GM18868 (cell line): ENCODE measurements around the gene GRID2.
"Not testable (repeated sequence)": the region's sequence is repeated elsewhere in the genome, so short reads cannot be mapped to it uniquely, and the experiment has no call there.

Source experiments
- ATAC-seq: cut with Tn5 transposase; IDR thresholded peaks from one replicate; pipeline ENCODE4 v1.9.1; 2021; ENCODE audit warnings: mild to moderate bottlenecking, moderate library complexity; ENCODE audit not compliant: unreplicated experiment

GRID2 gene

DNA sequence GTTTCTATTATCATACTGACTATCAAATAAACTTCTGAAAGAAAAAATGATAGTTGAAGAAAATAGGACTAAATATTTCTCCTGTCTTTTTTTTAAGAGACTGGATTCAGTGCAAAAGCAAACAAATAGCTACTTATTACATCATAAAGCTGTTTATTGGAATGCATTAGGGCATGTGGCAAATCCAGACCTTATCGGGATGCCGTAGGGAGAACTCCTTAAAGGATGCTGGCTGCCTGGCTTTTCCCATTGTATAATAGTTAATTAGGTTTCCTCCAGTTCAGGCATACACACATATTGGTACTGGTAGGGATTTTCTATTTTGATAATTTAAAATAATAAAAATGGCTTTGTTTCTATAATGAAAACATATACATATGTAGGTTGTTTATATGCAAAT is 985.5 kb downstream of the GRID2 start:
- no peak for ATAC-seq

DNA sequence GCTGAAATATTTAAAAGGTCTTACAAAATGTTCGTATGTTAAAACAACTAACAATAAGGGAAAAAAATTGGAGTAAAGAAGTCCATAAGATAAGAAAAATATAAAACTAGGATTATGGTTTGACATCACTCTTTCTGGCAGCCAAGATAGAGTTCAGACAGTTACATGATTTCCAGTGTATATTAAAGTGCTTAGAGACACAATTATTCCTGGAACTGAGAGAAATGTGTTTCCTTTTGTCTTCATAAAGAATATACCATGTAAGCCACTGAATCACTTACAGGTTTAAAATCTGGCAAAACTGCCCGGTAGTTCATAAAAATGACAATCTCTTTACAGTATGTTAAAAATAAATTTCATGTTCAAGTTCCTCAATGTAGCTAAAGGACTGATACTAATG is 986.1 kb downstream of the GRID2 start:
- ATAC-seq: no peak

DNA sequence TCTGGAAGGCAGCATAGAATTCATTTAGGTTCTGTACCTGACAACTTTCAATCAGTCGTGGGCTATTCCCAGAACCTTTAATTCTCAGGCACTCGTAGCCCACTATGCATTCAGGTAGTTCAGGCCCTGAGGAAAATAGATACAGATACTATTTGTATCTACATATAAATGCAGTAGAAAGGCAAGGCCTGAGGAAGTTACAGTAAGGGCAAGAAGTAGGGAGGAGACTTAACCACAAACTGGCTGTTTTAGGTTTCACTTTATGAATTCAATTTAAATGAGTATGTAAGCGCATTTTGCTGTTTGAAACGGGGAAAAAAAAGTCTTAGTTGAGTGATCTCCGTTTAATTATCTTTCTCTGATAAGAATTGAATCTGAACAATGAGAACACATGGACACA is 995.4 kb downstream of the GRID2 start:
- peak; percentile 54 for ATAC-seq

DNA sequence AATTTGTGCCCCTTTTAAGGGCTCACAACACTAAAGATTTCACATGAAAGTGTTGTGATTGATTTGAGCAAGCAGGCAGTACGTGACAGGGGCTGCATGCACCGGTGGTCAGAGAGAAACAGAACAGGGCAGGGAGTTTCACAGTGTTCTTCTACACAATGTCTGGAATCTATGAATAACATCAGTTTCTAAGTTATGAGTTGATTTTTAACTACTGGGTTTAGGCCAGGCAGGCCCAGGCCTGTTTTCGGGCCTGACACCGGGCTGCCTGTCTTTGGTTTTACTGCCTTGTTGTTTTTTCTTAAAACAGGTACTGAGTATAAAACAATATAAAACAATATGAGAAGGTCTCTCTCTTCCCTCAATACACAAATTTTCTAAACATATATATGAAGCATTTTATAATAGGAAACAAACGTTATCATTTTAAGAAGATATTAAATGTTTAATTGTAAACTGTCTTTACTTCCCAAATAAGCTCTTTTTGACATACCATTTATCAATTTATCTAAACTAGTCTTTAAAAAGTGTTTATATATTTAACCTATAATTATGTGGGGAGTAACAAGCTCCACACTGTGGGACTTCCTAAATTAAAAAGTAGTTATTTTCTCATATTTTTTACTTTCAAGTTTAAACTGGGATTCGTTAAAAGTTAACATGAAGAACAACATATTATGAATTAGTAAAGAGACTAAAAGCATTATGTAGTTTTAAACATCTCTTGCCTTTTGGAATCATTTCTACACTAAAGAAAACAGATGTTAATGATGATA is 997.2 kb downstream of the GRID2 start:
- ATAC-seq: not testable (repeated sequence)

DNA sequence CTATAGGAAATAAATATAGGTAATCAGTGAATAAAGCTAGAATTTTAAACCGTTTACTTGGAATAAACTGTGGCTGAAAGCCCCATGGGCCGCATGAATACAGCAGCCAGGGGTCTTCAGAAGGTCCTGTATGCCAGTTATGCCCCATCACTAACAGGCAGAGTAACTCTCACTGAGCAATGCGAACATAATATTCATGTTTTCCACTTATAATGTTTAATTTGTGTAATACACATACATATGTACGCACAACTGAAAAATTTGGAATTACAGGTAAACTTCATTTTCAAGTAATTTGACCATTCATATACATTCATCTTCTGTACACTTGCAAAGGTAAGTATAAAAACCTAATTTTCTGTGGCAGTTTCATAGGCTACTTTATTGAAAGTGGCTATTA is 998.5 kb downstream of the GRID2 start:
- ATAC-seq: no peak

DNA sequence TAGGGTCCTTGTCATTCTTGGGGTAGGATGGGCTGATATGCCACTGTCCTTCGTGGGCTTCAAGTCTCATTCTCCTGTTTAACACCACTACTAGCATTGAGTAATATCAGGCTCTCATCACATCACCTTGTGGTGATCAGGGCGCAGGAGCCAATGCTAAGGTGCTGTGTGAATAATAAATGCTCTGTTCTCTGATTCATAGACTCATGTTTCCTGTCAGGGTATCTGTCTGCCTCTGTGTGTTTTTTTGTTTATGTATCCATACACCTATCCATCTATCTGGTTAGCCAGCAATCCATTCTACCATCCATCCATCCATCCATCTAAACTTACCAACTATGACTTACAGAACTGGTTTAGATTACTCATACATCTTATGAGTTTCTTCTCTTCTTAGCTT is 999.7 kb downstream of the GRID2 start:
- peak; percentile 48 for ATAC-seq

DNA sequence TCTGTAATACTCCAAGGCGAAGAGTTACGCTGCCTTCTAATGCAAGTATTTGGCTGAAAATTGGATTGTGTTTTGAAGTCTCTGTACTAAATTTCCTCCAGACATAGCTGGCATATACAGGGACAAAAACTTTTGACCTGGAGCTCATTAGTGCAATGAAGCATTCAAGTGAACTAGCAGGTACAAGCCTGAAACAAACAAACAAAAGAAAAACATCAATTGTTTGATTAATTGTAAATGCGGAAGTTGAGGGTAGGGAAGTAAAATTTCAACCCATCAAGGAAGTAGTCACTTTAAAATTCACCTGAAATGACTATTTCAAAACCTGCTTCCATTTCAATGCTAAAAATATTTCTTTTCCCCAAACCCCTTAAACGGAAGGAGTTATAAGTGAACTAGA is 1008.5 kb downstream of the GRID2 start:
- no peak for ATAC-seq

DNA sequence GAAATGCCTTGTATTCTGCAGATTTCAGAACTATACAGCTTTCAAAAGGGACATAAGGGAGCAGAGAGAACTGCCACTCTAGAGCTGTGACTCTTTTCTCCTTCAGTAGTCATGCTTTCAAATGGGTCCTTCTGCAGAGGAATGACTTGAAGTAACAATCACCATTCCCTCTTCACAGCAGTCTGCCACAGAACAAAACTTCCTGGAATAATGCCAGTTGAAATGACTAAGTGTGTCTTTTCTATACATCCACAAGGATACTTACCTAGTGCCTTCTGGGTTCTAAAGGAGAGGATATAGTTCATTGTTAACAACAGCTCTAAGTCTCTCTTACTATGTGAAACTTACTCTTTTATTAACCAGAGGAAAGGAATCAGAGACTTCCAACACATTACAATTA is 1009.4 kb downstream of the GRID2 start:
- no peak for ATAC-seq

DNA sequence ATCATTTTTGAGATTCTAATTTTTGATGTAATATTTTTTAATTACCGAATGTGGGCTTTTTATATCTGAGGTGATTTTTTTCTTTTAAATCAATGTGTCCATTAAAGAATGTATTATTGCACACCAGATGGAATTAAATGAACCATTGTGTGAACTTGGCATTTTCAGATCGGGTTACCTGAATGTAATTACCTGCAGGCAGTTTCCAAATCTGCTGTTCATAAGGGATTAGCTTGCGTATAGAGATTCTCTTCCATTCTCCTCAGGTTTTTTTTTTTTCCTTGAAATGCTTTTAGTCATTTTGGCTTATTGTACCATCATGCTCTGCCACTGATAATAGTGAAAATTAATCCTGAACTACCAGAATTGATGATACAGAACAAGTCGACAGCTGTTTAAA is 1013.3 kb downstream of the GRID2 start:
- no peak for ATAC-seq

DNA sequence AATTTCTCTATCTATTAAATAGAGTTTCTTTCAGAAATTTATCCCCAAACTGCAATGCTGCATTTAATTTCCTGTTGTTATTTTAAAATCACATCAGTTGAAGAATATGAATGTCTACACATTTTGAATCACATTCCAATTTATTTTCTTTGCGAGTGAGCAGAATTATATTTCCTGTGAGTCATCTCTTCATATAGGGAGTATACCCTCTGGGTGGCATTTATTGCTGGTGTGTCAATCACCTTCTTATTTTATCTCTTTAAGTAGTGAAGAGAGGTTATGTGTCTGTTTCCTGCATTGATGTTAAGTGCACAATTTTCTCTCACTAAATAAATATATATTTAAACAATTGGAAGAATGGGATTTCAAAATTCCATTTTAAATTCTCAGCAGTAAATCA is 1013.8 kb downstream of the GRID2 start:
- no peak for ATAC-seq

DNA sequence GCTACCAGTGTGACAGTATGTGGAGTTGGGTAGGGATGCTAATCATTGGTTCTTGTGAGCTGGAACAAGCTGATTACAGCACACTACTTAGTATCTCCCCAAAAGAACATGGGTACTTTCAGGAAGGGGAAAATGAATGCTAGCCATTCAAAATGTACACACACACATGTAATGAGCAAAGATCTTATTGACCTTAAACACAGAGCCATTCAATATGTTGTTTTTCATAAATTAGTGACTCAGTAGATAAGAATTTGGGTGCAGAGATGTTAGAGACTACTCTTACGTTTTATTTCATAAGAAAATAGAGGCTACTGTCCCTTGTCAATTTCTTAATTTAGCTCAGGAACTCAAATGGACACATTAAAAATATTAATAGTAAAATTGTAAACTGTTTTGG is 1015.3 kb downstream of the GRID2 start:
- ATAC-seq: no peak

DNA sequence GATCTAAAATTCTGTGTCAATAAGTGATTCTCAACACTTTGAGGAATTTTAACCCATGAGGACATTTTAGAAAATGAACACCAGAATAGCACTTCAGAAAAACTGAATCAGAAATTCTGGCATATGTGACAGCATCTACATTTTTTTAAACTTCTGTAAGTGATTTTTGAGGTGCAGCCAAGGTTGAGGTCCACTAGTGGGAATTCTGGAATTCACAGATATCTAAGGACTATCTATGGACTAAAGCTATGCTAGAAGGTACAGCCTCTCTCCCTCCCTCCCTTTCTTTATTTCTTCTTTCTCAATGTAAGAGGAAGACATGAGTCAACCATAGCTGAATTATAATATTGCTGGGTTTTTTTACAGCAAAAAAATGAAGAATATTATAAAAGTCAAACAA is 1016.6 kb downstream of the GRID2 start:
- ATAC-seq: no peak

DNA sequence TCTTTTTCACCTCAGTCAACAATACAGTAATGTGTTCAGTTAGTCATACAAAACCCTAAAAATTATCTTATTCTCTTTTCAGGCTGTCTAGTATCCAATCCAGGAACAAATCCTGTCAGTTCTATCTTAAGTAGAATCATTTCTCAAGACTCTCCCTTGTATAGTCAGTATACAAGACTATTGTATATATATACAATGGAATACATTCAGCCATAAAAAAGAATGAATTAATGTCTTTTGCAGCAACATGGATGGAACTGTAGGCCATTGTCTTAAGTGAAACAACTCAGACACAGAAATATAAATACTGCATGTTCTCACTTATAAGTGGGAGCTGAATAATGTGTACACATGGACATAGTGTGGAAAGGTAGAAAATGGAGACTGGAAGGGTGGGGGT is 1023.6 kb downstream of the GRID2 start:
- ATAC-seq: no peak

DNA sequence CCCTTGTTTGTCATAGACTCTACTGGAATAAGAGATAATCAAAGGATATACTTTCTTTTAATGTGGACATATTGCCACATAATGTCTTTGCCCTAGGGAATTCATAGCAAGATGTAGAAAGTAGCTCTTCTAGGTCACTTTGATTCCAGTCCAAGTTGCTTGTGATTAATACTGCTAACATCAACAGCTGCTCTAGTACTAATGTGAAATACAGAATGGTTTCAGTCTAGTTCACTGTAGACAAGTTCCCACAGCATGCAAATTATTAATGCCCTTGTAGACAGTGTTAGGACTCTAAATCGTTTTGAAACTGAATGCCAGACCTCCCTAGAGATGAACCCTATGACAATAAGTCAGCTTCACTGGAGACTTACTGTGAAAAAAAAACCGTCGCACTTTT is 1030.2 kb downstream of the GRID2 start:
- peak; percentile 57 for ATAC-seq

DNA sequence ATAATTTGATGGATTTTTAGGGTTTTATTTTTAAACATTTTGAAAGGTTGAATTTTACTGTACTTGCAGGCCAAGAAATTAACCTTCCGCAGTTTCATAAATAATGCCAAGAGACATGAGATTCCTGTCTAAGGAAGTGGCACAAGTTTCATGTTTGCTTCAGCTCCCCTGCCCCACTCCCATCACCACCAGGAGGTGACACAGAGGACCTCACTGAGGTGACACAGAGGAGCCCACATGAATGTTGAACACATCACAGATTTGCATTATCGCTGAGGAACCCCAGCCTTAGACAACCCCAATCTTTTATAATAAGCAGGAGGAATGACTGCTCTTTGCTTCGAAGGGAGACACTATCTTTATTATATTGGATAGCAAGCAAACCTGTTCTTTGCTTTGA is 1033.4 kb downstream of the GRID2 start:
- ATAC-seq: no peak

DNA sequence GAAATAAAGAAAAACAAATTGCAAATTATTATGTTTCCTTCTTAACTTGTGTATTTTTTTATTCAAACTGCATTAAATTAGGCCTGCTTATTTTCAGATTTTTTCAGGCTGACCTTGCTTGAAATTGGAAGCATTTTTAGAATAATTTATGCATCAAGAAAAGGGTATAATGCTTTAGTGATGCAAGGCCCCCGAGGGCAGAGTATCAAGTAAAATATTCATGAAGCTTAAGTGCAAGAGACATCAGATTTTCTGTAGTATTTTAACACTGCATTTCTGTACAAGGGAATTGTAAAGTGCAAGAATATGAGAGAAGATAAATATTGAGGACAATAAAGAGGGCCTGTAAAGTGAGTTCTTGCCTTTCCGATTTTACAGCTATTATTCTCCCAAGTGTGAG is 1039.0 kb downstream of the GRID2 start:
- ATAC-seq: no peak

DNA sequence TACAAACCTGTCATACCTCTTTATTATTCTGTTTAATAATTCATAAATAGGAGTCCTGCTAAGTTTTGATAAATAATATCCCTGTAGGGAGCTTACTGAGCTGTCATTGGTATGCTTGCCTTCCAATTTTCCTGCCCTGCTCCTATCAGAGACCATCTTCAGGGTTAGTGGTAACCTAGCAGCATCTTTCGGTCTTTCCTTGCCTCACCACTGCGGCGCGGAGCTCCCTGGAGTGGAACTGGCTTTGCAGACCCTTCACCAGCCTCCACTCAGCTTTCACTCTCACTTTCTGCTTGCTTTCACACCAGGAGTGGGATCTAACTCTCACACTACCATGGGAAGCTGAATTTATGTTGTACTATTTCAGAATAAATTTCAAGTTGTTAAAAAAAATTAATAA is 1043.1 kb downstream of the GRID2 start:
- ATAC-seq: no peak

DNA sequence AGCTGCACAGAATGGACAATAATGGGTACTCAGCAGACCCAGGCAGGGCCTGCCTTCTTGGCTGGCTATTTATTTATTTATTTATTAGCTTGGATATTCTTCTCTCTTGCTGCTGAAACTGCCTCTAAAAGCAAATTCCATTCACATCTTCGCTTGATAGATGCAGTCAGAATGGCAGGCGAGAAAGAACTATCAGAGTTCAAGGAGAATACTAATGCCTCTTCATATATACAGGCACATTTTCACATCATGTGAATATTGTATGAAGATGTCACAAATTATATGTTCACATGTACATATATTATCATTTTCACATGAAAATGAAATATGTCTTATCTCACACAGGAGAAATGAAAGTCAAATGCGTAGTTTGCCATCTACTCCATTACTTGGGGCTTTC is 1045.1 kb downstream of the GRID2 start:
- ATAC-seq: no peak

DNA sequence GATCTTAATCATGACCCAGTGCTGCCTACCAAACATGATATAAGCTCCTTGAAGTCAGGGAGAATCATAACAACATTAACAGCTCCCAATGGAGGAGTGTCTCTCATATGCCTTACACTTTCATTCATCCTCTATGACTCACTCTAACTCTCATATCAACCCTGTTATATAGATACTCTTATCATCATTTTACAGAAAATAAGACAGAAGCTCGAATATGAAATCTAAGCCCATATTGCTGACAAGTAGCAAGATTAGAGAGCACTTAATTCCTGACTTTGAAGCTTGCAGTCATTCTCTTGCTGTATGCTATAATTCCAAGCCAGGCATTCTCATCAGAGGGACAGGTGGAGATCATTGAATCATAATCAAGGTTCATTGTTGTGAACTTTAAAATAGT is 1048.1 kb downstream of the GRID2 start:
- no peak for ATAC-seq

DNA sequence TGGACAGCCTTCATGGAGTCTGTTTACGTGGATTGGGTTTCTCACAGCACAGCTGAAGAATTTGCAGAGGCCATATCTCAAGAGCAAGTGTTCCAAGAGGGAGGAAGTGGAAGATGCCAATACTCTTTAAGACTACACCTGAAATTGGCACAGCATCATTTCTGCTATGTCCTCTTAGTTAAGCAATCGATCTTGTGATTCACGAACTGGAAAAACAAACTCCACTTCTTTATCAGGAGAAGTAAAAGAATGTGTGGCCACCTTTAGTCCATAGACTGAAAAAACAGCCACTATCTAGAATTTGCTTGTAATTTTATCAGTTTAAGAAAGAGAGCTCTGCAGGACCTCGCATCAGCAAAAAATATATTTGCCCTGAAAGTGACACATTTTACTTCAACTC is 1051.6 kb downstream of the GRID2 start:
- no peak for ATAC-seq

DNA sequence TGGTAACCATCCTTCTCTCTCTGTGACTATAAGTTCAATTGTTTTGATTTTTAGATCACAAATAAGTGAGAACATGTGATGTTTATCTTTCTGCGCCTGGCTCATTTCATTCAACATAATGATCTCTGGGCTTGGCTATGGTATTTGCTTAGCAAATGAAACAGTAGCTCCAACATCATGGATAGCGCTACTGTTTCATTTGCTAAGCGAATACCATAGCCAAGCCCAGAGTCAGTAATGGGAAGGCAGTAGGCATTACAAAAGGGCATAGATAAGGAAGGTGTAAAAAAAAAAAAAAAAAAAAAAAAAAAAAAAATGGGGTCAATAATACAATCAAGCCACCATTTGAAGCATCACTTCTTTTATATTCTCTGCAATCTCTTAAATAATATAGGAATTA is 1055.8 kb downstream of the GRID2 start:
- no peak for ATAC-seq

DNA sequence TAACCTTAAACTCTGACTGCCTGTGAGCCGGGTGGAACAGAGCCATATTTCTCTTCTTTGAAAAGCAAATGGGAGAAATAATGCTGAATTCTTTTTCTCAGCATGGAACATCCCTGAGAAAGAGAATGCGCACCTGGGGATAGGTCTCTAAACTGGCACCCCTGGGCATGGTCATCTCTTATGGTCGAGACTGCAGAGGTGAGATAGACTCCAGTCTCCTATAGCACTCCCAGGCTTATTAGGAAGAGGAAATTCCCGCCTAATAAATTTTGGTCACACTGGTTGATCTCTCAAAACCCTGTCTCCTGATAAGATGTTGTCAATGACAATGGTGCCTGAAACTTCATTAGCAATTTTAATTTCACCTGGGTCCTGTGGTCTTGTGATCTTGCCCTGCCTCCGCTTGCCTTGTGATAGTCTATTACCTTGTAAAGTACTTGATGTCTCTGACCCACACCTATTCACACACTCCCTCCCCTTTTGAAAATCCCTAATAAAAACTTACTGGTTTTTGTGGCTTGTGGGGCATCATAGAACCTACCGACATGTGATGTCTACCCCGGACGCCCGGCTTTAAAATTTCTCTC is 1062.5 kb downstream of the GRID2 start:
- not testable (repeated sequence) for ATAC-seq

DNA sequence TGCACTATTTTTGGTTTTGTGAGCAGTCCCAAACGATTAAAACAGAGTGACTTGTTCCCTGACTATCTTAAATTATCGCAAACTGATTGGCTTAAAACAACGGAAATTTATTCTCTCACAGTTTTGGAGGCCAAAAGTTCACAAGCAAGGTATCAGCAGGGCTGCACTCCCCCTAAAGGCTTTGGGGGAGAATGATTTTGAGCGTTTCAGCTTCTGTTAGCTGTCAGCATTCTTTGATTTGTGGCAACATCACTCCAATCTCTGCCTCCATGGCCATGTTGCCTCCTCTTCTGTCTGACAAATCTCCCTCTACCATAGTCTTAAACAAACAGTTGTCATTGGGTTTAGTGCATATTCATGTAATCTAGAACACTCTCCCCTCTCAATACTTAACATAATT is 1065.2 kb downstream of the GRID2 start:
- ATAC-seq: no peak
